GM18909 (cell line): ENCODE results near the gene ZNF570.

ENCODE experiments used
- ATAC-seq: cut with Tn5 transposase; IDR thresholded peaks from one replicate; pipeline ENCODE4 v1.9.1; 2021; ENCODE audit warnings: mild to moderate bottlenecking; ENCODE audit not compliant: unreplicated experiment, poor library complexity

ZNF570 gene

GRCh38 chr19:37468961-37469777 is at the start of gene ZNF570:
TSS of gene ZNF570 (plus strand) at chr19:37469356. CDS start at chr19:37470355, 999 bp downstream.
- peak; percentile 70 for ATAC-seq

- no peak for ATAC-seq
Measured at GRCh38 chr19:37452500-37453245, 16.5 kb upstream of the ZNF570 start.

GRCh38 chr19:37466277-37466797 is 2.8 kb upstream of the ZNF570 start:
- no peak for ATAC-seq

GRCh38 chr19:37466798-37467607 is 2.2 kb upstream of the ZNF570 start, which contains the start of gene ZNF569:
TSS of gene ZNF569 (minus strand) at chr19:37467444. CDS start at chr19:37444921, 22,523 bp downstream.
- peak; percentile 69 for ATAC-seq

- no peak for ATAC-seq
Measured at GRCh38 chr19:37467608-37468090, 1.5 kb upstream of the ZNF570 start.

GRCh38 chr19:37470216-37470615 is 1.1 kb downstream of the ZNF570 start:
- no peak for ATAC-seq

- no peak for ATAC-seq
Measured at GRCh38 chr19:37472165-37472564, 3.0 kb downstream of the ZNF570 start.

GRCh38 chr19:37484406-37485168 is 15.4 kb downstream of the ZNF570 start:
- no peak for ATAC-seq

- no peak for ATAC-seq
Measured at GRCh38 chr19:37492213-37492612, 23.1 kb downstream of the ZNF570 start.

GRCh38 chr19:37505958-37506386 is 36.8 kb downstream of the ZNF570 start:
- ATAC-seq: no peak

- ATAC-seq: peak; percentile 65
Measured at GRCh38 chr19:37506387-37507166, 37.4 kb downstream of the ZNF570 start, which contains the start of gene ZNF793. TSS of gene ZNF793 (plus strand) at chr19:37506939. CDS start at chr19:37523440, 16,501 bp downstream.

GRCh38 chr19:37507167-37507464 is 38.0 kb downstream of the ZNF570 start:
- no peak for ATAC-seq

GRCh38 chr19:37511186-37511585 is 42.0 kb downstream of the ZNF570 start:
- ATAC-seq: no peak

GRCh38 chr19:37511821-37512220 is 42.7 kb downstream of the ZNF570 start:
- ATAC-seq: no peak

- ATAC-seq: no peak
Measured at GRCh38 chr19:37513397-37513796, 44.2 kb downstream of the ZNF570 start.

GRCh38 chr19:37519890-37520289 is 50.7 kb downstream of the ZNF570 start:
- ATAC-seq: no peak

- no peak for ATAC-seq
Measured at GRCh38 chr19:37537391-37537947, 68.3 kb downstream of the ZNF570 start.
